H1 (cell line): ENCODE measurements around the gene CCDC38. TPM values are rescaled to one million over a fixed set of nuclear protein-coding genes. Genes with fewer than 3 reads are reported as not detected.

Experiments
- BACH1 ChIP-seq: IDR thresholded peaks from 2 replicates; pipeline ENCODE4 v1.6.1; 2012; ENCODE audit warnings: low read length, improper control_type of control experiment
- BRCA1 ChIP-seq: IDR thresholded peaks from 2 replicates; pipeline ENCODE4 v1.6.1; 2012; ENCODE audit warnings: low read depth, low read length, improper control_type of control experiment
- CBX8 ChIP-seq: fragments of 300-800, 300-1000 bp; sonication (generic); IDR thresholded peaks from 2 replicates; pipeline ENCODE4 v1.7.1; 2016; ENCODE audit warnings: low read depth, low read length, borderline replicate concordance
- CHD7 ChIP-seq: fragments of 300-600 bp; sonication (generic); IDR thresholded peaks from 2 replicates; pipeline ENCODE4 v1.7.1; 2012; ENCODE audit warnings: low read length, moderate library complexity, mild to moderate bottlenecking, inconsistent platforms; ENCODE audit not compliant: insufficient replicate concordance
- EZH2 ChIP-seq: fragments of 200-600 bp; sonication (generic); IDR thresholded peaks from 2 replicates; pipeline ENCODE4 v1.7.1; 2012; ENCODE audit warnings: low read depth, mild to moderate bottlenecking, moderate library complexity, low read length, inconsistent platforms; ENCODE audit not compliant: severe bottlenecking
- HDAC6 ChIP-seq: IDR thresholded peaks from one replicate; pipeline ENCODE4 v1.7.1; 2012; ENCODE audit warnings: low read depth, mild to moderate bottlenecking, inconsistent platforms, low read length, moderate library complexity
- POU5F1 ChIP-seq: IDR thresholded peaks from 2 replicates; pipeline ENCODE4 v1.6.1; 2011; ENCODE audit warnings: low read depth, mild to moderate bottlenecking, low read length, moderate library complexity
- SAP30 ChIP-seq: fragments of 300-600 bp; sonication (generic); IDR thresholded peaks from 2 replicates; pipeline ENCODE4 v1.7.1; 2012; ENCODE audit warnings: low read length, moderate library complexity, mild to moderate bottlenecking, inconsistent platforms; ENCODE audit not compliant: insufficient read depth, insufficient replicate concordance
- SP4 ChIP-seq: IDR thresholded peaks from 2 replicates; pipeline ENCODE4 v1.6.1; 2012; ENCODE audit warnings: low read length, inconsistent platforms
- SRF ChIP-seq: IDR thresholded peaks from 2 replicates; pipeline ENCODE4 v1.6.1; 2011; ENCODE audit warnings: mild to moderate bottlenecking, low read depth, low read length, moderate library complexity
- TEAD4 ChIP-seq: IDR thresholded peaks from 2 replicates; pipeline ENCODE4 v1.6.1; 2012; ENCODE audit warnings: low read depth, low read length, inconsistent platforms, mixed read lengths
- polyA plus RNA-seq, 7 experiments: library from polyadenylated mRNA; depleted of rRNA in 3 of 7; stranded (reverse) in 5 of 7; unstranded in 2 of 7; fragments of >200 nt in 5 of 7; fragments of 200-250 nt in 2 of 7; gene quantifications; 1 replicate in 5 of 7; 2 replicates in 1 of 7; 4 replicates in 1 of 7; pipeline versions ENCODE4 v1.2.1 to v1.2.3, GENCODE V29; 2011 to 2013; ENCODE audit warnings: missing spikeins in 2 of 7, mixed read lengths in 2 of 7
- total RNA-seq: library from RNA; stranded (reverse); fragmentation: NEBNext Ultra II Directional; extraction: Animal tissue kit (Norgen Biotek cat#: 25700); gene quantifications from 2 replicates; pipeline ENCODE4 v1.2.1, GENCODE V29; 2021

The CCDC38 gene
- total and polyA plus RNA-seq, 2 of the 8 experiments (the other 6 are each of a cell fraction or from before 2014, with no cell fraction given) = not detected

DNA sequence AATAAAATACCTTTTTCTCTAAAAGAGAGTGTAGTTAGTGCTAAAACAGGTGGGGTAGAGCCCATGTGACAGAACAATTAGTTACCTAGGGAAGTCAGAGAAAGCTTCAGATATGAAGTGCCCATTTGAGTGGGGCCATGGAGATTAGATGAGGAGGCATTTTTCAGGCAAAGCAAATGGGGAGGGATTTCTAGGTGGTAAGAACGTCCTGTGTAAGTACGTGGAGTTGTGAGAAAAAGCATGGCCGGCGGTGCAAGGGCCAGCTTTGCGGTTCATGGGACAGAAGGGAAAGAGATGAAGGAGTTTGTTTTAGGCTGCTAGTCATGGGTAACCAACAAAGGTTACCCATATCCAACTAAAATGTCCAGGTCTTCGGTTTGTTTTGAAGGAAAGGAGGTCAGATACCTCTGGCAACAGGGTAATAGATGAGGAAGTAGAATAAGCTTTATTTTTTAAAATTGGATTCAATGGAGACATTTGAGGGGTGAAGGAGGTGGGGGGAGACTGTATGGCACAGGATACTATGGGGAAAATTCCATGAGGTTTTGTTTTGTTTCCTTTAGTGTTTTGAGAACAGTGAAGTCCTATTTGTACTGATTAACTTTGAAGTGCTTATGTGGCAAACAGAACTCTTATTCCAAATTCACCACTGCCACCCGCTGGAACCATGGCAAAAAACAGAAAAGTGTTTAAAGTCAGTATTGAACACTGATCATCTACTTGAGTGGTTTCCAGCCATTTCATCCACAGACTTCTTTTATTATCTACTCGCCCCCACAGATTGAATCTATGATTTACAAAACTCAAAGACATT, 93.6 kb downstream of the CCDC38 start (continued):
- no peak for TF ChIP-seq BRCA1
- no peak for TF ChIP-seq EZH2
- TF ChIP-seq BACH1 = no peak
- no peak for TF ChIP-seq HDAC6
- TF ChIP-seq SAP30 = no peak
- no peak for TF ChIP-seq CHD7
- TF ChIP-seq CBX8 = no peak
- TF ChIP-seq SRF = no peak
- no peak for TF ChIP-seq POU5F1
- no peak for TF ChIP-seq TEAD4
- TF ChIP-seq SP4 = no peak
